ENCODE data around the gene ELK1. TPM values are rescaled to one million over a fixed set of nuclear protein-coding genes. Genes with fewer than 3 reads are reported as not detected.

ELK1 gene
- total RNA-seq, 4 donors from 2014 or later, result 35.0 to 65.6 (median 58.8) TPM

DNA sequence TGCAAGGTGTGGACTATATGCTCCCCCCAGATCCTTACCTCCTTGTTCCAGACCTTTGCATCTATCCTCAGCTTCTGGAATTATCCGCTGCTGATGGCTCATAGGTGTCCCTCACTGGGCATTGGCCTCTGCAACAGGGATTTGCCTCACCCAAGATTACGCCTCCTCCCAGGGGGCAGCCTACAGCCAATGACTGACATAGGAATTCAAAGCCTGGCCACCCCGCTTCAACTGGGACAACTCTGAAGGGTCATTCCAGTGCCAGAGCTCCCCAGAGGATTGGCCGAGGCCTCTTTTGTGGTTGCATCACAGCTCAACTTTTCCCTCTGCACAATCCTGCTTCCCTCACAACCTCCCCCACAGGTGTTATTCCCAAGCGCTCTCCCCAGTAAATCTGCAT lies 35.7 kb downstream of the ELK1 start:
- Histone ChIP-seq H3K9me3 (no peaks in the 10 kb centered on the region), H3K36me3 (no peaks in the 10 kb centered on the region), H3K4me3 (no peak overlapping the region), H3K27ac (no peak overlapping the region), H3K27me3 (no peaks in the 10 kb centered on the region), H3K4me1 (no peaks in the 10 kb centered on the region)
- intact Hi-C loops (cut with DNase I; ENCODE audit: low total_unique reads) (no loop called here), in situ Hi-C loops (cut with MboI; ENCODE audit: low sequenced_read_pairs in 4 of 4) (no loop called here)
- TF ChIP-seq, protein P1, sequence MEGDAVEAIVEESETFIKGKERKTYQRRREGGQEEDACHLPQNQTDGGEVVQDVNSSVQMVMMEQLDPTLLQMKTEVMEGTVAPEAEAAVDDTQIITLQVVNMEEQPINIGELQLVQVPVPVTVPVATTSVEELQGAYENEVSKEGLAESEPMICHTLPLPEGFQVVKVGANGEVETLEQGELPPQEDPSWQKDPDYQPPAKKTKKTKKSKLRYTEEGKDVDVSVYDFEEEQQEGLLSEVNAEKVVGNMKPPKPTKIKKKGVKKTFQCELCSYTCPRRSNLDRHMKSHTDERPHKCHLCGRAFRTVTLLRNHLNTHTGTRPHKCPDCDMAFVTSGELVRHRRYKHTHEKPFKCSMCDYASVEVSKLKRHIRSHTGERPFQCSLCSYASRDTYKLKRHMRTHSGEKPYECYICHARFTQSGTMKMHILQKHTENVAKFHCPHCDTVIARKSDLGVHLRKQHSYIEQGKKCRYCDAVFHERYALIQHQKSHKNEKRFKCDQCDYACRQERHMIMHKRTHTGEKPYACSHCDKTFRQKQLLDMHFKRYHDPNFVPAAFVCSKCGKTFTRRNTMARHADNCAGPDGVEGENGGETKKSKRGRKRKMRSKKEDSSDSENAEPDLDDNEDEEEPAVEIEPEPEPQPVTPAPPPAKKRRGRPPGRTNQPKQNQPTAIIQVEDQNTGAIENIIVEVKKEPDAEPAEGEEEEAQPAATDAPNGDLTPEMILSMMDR (IDR thresholded peaks at IDR 0.05 in 4 of 5, conservative IDR thresholded peaks at IDR 0.05 in 1 of 5), result no peak
- no peak for TF ChIP-seq POLR2A (IDR thresholded peaks at IDR 0.05)
- DNase-seq (no peak), ATAC-seq (no peak)

DNA sequence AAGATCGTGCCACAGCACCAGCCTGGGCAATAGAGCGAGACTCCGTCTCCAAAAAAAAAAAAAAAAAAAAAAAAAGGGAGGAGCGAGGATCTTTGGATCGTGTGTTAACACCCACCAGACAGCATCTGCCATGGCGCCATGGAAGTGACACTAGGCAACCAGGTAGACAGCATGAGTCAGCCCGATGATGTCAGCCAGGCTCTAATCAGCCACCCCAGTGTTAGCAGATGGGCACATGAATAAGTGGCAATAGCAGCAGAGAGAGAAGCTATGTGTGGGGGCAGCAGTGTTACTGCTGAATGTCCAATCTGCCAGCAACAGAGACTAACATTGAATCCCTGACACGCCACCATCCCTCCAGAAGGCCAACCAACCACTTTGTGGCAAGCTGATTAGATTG lies 37.3 kb downstream of the ELK1 start:
- H3K36me3 ChIP-seq, result no peaks in the 10 kb centered on the region
- ATAC-seq (no peak), DNase-seq (no peak)
- H3K4me3 ChIP-seq, result no peak overlapping the region
- H3K27ac ChIP-seq, result no peak overlapping the region
- H3K27me3 ChIP-seq, result no peaks in the 10 kb centered on the region
- no peaks in the 10 kb centered on the region for H3K9me3 ChIP-seq
- intact Hi-C loops (cut with DNase I; ENCODE audit: low total_unique reads) (no loop called here), in situ Hi-C loops (cut with MboI; ENCODE audit: low sequenced_read_pairs in 4 of 4) (no loop called here)
- no peaks in the 10 kb centered on the region for H3K4me1 ChIP-seq
- no peak for TF ChIP-seq POLR2A (IDR thresholded peaks at IDR 0.05)
- TF ChIP-seq, protein P1 (IDR thresholded peaks at IDR 0.05 in 4 of 5, conservative IDR thresholded peaks at IDR 0.05 in 1 of 5), result no peak

DNA sequence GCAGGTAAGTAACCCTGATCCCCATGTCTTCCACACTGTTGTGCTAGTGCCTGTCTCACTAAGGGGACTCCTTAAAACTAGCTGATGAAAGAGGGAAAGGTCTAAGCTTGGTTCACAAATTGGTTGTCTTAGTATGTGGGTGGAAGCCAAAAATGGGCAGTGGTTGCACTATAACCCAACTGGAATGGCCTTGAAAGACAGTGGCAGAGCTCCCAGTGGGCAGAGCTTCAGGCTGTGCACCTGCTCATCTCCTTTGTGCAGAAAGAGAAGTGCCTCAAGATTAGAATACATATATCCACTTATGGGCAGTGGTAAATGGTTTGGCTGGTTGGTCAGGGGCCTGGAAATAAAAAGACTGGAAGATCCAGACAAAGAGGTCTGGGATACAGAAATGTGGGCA lies 37.9 kb downstream of the ELK1 start:
- H3K4me1 ChIP-seq, result no peaks in the 10 kb centered on the region
- no peak overlapping the region for H3K4me3 ChIP-seq
- H3K9me3 ChIP-seq, result no peaks in the 10 kb centered on the region
- intact Hi-C loops (cut with DNase I; ENCODE audit: low total_unique reads), result no loop called here
- no peak for TF ChIP-seq POLR2A (IDR thresholded peaks at IDR 0.05)
- TF ChIP-seq, protein P1 (IDR thresholded peaks at IDR 0.05 in 4 of 5, conservative IDR thresholded peaks at IDR 0.05 in 1 of 5), result no peak
- ATAC-seq (no peak), DNase-seq (no peak)
- H3K27me3 ChIP-seq, result no peaks in the 10 kb centered on the region
- no peaks in the 10 kb centered on the region for H3K36me3 ChIP-seq
- in situ Hi-C loops (cut with MboI; ENCODE audit: low sequenced_read_pairs in 4 of 4), result no loop called here
- no peak overlapping the region for H3K27ac ChIP-seq

DNA sequence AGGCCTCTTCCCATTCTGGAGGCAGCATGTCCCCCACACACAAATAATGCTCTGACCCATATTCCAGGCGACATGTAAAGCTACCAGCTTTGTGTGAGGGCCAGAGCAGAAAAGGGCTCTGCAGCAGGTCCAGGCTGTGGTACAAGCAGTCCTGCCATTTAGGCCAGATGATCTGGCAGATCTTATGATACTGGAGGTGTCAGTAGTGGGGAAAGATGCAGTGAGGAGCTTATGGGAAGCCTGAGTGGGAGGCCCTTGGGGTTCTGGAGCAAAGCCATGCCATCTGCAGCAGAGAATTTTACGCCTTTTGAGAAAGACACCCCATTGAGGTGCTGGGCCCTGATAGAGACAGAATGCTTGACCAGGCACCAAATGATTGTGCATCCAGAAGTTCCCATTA lies 38.4 kb downstream of the ELK1 start:
- Histone ChIP-seq H3K27ac (no peak overlapping the region), H3K9me3 (no peaks in the 10 kb centered on the region), H3K4me3 (no peak overlapping the region), H3K27me3 (no peaks in the 10 kb centered on the region), H3K36me3 (no peaks in the 10 kb centered on the region), H3K4me1 (no peaks in the 10 kb centered on the region)
- TF ChIP-seq, protein P1 (IDR thresholded peaks at IDR 0.05 in 4 of 5, conservative IDR thresholded peaks at IDR 0.05 in 1 of 5), result no peak
- no peak for TF ChIP-seq POLR2A (IDR thresholded peaks at IDR 0.05)
- in situ Hi-C loops (cut with MboI; ENCODE audit: low sequenced_read_pairs in 4 of 4) (no loop called here), intact Hi-C loops (cut with DNase I; ENCODE audit: low total_unique reads) (no loop called here)
- ATAC-seq (no peak), DNase-seq (no peak)

DNA sequence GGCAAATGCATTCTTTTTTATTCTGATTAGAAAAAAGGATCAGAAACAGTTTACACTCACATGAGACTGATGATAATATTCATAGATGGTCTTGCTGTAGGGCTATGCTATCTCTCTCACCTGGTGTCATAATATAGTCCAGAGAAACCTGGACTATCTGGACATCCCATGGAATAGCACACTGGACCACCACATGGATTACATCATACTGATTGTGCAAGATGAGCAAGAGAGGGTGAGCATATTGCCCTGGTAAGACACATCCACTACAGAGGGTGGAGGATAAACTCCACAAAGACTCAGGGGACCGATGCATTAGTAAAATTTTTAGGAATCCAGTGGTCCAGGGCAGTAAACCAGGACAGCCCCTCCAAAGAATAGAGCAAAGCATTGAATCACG lies 38.9 kb downstream of the ELK1 start:
- Histone ChIP-seq H3K9me3 (no peaks in the 10 kb centered on the region), H3K36me3 (no peaks in the 10 kb centered on the region), H3K27me3 (no peaks in the 10 kb centered on the region), H3K4me3 (no peak overlapping the region), H3K27ac (no peak overlapping the region), H3K4me1 (no peaks in the 10 kb centered on the region)
- in situ Hi-C loops (cut with MboI; ENCODE audit: low sequenced_read_pairs in 4 of 4) (no loop called here), intact Hi-C loops (cut with DNase I; ENCODE audit: low total_unique reads) (no loop called here)
- ATAC-seq (no peak), DNase-seq (no peak)
- TF ChIP-seq, protein P1 (IDR thresholded peaks at IDR 0.05 in 4 of 5, conservative IDR thresholded peaks at IDR 0.05 in 1 of 5), result no peak
- no peak for TF ChIP-seq POLR2A (IDR thresholded peaks at IDR 0.05)

Data from gastrocnemius medialis (tissue), 4 donors.